ENCODE results near the gene SAMD4A. TPM values are rescaled to one million over a fixed set of nuclear protein-coding genes. Genes with fewer than 3 reads are reported as not detected.

SAMD4A gene
- polyA plus RNA-seq, 3 donors = 3.2 to 8.6 (median 4.2) TPM

DNA sequence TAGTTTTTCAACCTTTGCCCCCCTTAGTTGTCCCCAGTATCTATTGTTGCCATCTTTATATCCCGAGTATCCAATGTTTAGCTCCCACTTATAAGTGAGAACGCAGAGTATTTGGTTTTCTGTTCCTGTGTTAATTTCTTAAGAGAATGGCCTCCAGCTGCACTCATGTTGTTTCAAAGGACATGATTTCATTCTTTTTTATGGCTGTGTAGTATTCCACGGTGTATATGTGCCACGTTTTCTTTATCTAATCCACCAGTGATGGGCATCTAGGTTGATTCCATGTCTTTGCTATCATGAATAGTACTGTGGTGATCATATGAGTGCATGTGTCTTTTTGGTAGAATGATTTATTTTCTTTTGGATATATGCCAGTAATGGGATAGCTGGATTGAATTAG is 263.7 kb downstream of the SAMD4A start:
- Mint-ChIP-seq H3K4me1 (no peaks in the 10 kb centered on the region), H3K4me3 (no peak overlapping the region), H3K9me3 (peaks cover 0 to 17% (median 9%) of the 10 kb centered on the region in 7 donors), H3K27me3 (ENCODE audit: low read depth in 3 of 3) (peaks cover 0 to 1% (median 0%) of the 10 kb centered on the region in 3 donors), H3K36me3 (no peaks in the 10 kb centered on the region), H3K27ac (no peak overlapping the region)
- Histone ChIP-seq H3K36me3 (replicated peaks in 1 of 2; ENCODE audit: control insufficient read depth in 1 of 2, insufficient read depth in 2 of 2, low read length in 2 of 2) (no peaks in the 10 kb centered on the region), H3K79me2 (ENCODE audit: insufficient read depth, low read length) (no peaks in the 10 kb centered on the region), H3K9ac (ENCODE audit: insufficient read depth, low read length, poor library complexity, severe bottlenecking) (no peak overlapping the region), H3K4me3 (replicated peaks in 1 of 3; ENCODE audit: low read depth in 2 of 3, low read length in 3 of 3) (no peak overlapping the region), H3K9me3 (replicated peaks in 1 of 2; ENCODE audit: control insufficient read depth in 1 of 2, insufficient read depth in 1 of 2, low read length in 2 of 2) (peaks cover 0 to 4% of the 10 kb centered on the region in 2 donors), H2AFZ (ENCODE audit: insufficient read depth, low read depth, low read length, poor library complexity, severe bottlenecking) (no peak overlapping the region), H3K4me2 (replicated peaks; ENCODE audit: extremely low read depth, low read length, poor library complexity, severe bottlenecking) (no peak overlapping the region), H3K4me1 (ENCODE audit: control insufficient read depth in 1 of 2, insufficient read depth in 2 of 2, low read length in 2 of 2) (no peaks in the 10 kb centered on the region), H3K27me3 (ENCODE audit: control insufficient read depth in 2 of 2, insufficient read depth in 2 of 2, low read length in 2 of 2) (no peaks in the 10 kb centered on the region), H4K20me1 (ENCODE audit: insufficient read depth, low read length) (no peaks in the 10 kb centered on the region), H3K27ac (ENCODE audit: low read depth in 1 of 2, low read length in 2 of 2) (no peak overlapping the region)
- no peak for TF ChIP-seq CTCF (IDR thresholded peaks at IDR 0.05)
- intact Hi-C loops (cut with micrococcal nuclease) = no loop called here
- no peak for DNase-seq
- WGBS (ENCODE audit: insufficient coverage) = no CpG with 5 or more reads among the region's 4 CpGs

DNA sequence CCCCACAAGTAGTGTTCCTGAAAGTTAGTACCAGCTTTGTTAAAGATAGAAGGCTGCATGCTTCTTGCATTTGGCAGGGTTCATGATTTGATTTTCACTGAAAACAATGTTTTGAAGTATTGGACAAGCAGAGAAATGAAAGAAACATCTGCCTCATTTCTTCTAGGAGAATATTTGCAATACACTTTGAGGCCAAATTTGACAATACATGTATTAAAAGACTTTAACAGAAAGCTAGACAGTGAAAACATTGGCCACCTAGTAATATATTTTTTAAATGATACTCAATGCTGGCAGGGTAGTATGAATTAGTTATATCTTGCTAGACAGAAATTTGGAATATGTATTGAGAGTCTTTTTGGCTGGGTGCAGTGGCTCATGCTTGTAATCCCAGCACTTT is 267.2 kb downstream of the SAMD4A start:
- Histone ChIP-seq H3K9ac (ENCODE audit: insufficient read depth, low read length, poor library complexity, severe bottlenecking) (no peak overlapping the region), H3K27me3 (ENCODE audit: control insufficient read depth in 2 of 2, insufficient read depth in 2 of 2, low read length in 2 of 2) (no peaks in the 10 kb centered on the region), H3K4me3 (replicated peaks in 1 of 3; ENCODE audit: low read depth in 2 of 3, low read length in 3 of 3) (no peak overlapping the region), H3K4me1 (ENCODE audit: control insufficient read depth in 1 of 2, insufficient read depth in 2 of 2, low read length in 2 of 2) (no peaks in the 10 kb centered on the region), H3K27ac (ENCODE audit: low read depth in 1 of 2, low read length in 2 of 2) (no peak overlapping the region), H3K79me2 (ENCODE audit: insufficient read depth, low read length) (no peaks in the 10 kb centered on the region), H3K4me2 (replicated peaks; ENCODE audit: extremely low read depth, low read length, poor library complexity, severe bottlenecking) (no peak overlapping the region), H4K20me1 (ENCODE audit: insufficient read depth, low read length) (no peaks in the 10 kb centered on the region), H2AFZ (ENCODE audit: insufficient read depth, low read depth, low read length, poor library complexity, severe bottlenecking) (no peak overlapping the region), H3K36me3 (replicated peaks in 1 of 2; ENCODE audit: control insufficient read depth in 1 of 2, insufficient read depth in 2 of 2, low read length in 2 of 2) (peaks cover 0 to 1% of the 10 kb centered on the region in 2 donors), H3K9me3 (replicated peaks in 1 of 2; ENCODE audit: control insufficient read depth in 1 of 2, insufficient read depth in 1 of 2, low read length in 2 of 2) (no peaks in the 10 kb centered on the region)
- no peak for DNase-seq
- Mint-ChIP-seq H3K27me3 (ENCODE audit: low read depth in 3 of 3) (peaks cover 0 to 1% (median 0%) of the 10 kb centered on the region in 3 donors), H3K4me3 (no peak overlapping the region), H3K36me3 (peaks cover 6 to 15% of the 10 kb centered on the region in 2 donors), H3K4me1 (no peaks in the 10 kb centered on the region), H3K27ac (no peak overlapping the region), H3K9me3 (peaks cover 0 to 8% (median 3%) of the 10 kb centered on the region in 7 donors)
- no peak for TF ChIP-seq CTCF (IDR thresholded peaks at IDR 0.05)
- intact Hi-C loops (cut with micrococcal nuclease) = no loop called here
